SU-DHL-6 (cell line): ENCODE results near the gene FMNL1.

Experiments used
- H2AFZ ChIP-seq: fragments of 200-600 bp; sonication (generic); 2 replicates; pipeline ENCODE4 v1.6.1; 2014; ENCODE audit warnings: low read depth, mild to moderate bottlenecking, moderate library complexity, mixed read lengths, antibody characterized with exemption, low read length; ENCODE audit not compliant: severe bottlenecking
- H3F3A ChIP-seq: fragments of 200-600 bp; shearing (Covaris generic); 2 replicates; pipeline ENCODE4 v1.6.0; 2016; ENCODE audit warnings: antibody characterized with exemption, mild to moderate bottlenecking; ENCODE audit not compliant: insufficient read depth
- H3K27ac ChIP-seq: fragments of 200-600 bp; sonication (generic); 2 replicates; pipeline ENCODE4 v1.5.1; 2016; ENCODE audit warnings: low read depth, mild to moderate bottlenecking, low read length, moderate library complexity, mixed read lengths
- H3K27me3 ChIP-seq: fragments of 200-600 bp; sonication (generic), shearing (Covaris generic); 2 replicates; pipeline ENCODE4 v1.6.0; 2014; ENCODE audit warnings: mild to moderate bottlenecking, low read length
- H3K36me3 ChIP-seq: fragments of 200-600 bp; sonication (generic); 2 replicates; pipeline ENCODE4 v1.6.1; 2014; ENCODE audit warnings: mild to moderate bottlenecking, low read length, mixed read lengths
- H3K4me2 ChIP-seq: fragments of 300-600, 200-600 bp; shearing (Covaris generic), sonication (generic); 2 replicates; pipeline ENCODE4 v1.6.0; 2014; ENCODE audit warnings: low read length, low read depth, mild to moderate bottlenecking; ENCODE audit not compliant: poor library complexity, severe bottlenecking
- H3K4me3 ChIP-seq: fragments of 200-600 bp; sonication (generic); 2 replicates; pipeline ENCODE4 v1.5.1; 2014; ENCODE audit warnings: antibody characterized with exemption, low read length, mild to moderate bottlenecking, mixed read lengths; ENCODE audit not compliant: insufficient read depth, poor library complexity, severe bottlenecking
- H3K79me2 ChIP-seq: fragments of 200-600 bp; sonication (generic); 2 replicates; pipeline ENCODE4 v1.6.1; 2014; ENCODE audit warnings: mild to moderate bottlenecking, low read length, moderate library complexity; ENCODE audit not compliant: insufficient read depth
- H3K9ac ChIP-seq: fragments of 200-600 bp; sonication (generic); 2 replicates; pipeline ENCODE4 v1.7.0; 2014; ENCODE audit warnings: mild to moderate bottlenecking, low read length
- H3K9me2 ChIP-seq: fragments of 200-600 bp; sonication (generic); replicated peaks from 2 replicates; pipeline ENCODE4 v1.6.1; 2014; ENCODE audit warnings: low read length; ENCODE audit not compliant: insufficient read depth
- H3K9me3 ChIP-seq: fragments of 200-600 bp; sonication (generic); 2 replicates; pipeline ENCODE4 v1.6.1; 2014; ENCODE audit warnings: low read length, mixed read lengths; ENCODE audit not compliant: insufficient read depth
- H4K20me1 ChIP-seq: fragments of 200-600 bp; sonication (generic); 2 replicates; pipeline ENCODE4 v1.6.1; 2014; ENCODE audit warnings: low read depth, mild to moderate bottlenecking, antibody characterized with exemption, low read length, moderate library complexity, mixed read lengths
- CTCF ChIP-seq: fragments of 200-600 bp; sonication (generic); IDR thresholded peaks from one replicate; pipeline ENCODE4 v1.5.1; 2017; ENCODE audit warnings: antibody characterized with exemption, mild to moderate bottlenecking, low read length, moderate library complexity; ENCODE audit not compliant: insufficient read depth, poor library complexity, severe bottlenecking
- EZH2phosphoT487 ChIP-seq: fragments of 200-600 bp; sonication (generic), shearing (Covaris generic); conservative IDR thresholded peaks from 2 replicates; pipeline ENCODE4 v1.6.1; 2018; ENCODE audit warnings: mild to moderate bottlenecking, antibody characterized with exemption, low read length, moderate library complexity, mixed read lengths

FMNL1 gene

DNA sequence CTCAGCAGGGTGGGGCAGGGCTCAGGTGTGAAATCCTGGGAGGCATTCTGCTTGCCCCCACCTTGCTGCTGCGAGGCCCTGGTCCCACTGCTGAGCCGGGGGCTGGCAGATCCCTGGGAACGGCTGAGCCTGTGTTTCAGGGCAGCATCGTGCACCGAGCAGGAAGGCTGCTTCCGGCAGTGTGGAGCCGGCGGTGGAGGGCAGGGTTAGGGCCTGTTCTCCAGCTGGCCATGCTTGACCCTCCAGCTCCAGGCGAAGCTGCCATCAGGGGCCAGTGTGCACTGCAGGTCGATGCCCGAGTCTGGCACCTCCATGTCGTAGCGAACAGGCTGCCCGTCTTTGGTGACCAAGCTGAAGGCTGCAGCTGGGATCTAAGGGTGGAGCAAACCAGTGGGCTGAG, 42.7 kb downstream of the FMNL1 start:
- no peaks in the 10 kb centered on the region for H3K9me2 ChIP-seq
- H3F3A ChIP-seq = peaks cover 2% of the 10 kb centered on the region; the same call in 1 of the 2 replicates
- H3K9ac ChIP-seq = no peak overlapping the region
- no peak overlapping the region for H3K4me2 ChIP-seq
- H2AFZ ChIP-seq = no peak overlapping the region
- H3K4me3 ChIP-seq = no peak overlapping the region
- H3K27me3 ChIP-seq = no peaks in the 10 kb centered on the region
- H3K79me2 ChIP-seq = no peaks in the 10 kb centered on the region
- H3K9me3 ChIP-seq = no peaks in the 10 kb centered on the region
- no peak overlapping the region for H3K27ac ChIP-seq
- H3K36me3 ChIP-seq = no peaks in the 10 kb centered on the region
- TF ChIP-seq CTCF (no peak), EZH2phosphoT487 (no peak)
- H4K20me1 ChIP-seq = no peaks in the 10 kb centered on the region

GRCh38 chr17:45264988-45265387, 43.3 kb downstream of the FMNL1 start:
- Histone ChIP-seq H2AFZ (no peak overlapping the region), H3K9me3 (no peaks in the 10 kb centered on the region), H4K20me1 (no peaks in the 10 kb centered on the region), H3K27me3 (no peaks in the 10 kb centered on the region), H3F3A (peaks cover 2% of the 10 kb centered on the region; the same call in 1 of the 2 replicates), H3K36me3 (no peaks in the 10 kb centered on the region), H3K79me2 (no peaks in the 10 kb centered on the region), H3K4me3 (no peak overlapping the region), H3K9ac (no peak overlapping the region), H3K4me2 (no peak overlapping the region), H3K9me2 (no peaks in the 10 kb centered on the region), H3K27ac (no peak overlapping the region)
- TF ChIP-seq CTCF (no peak), EZH2phosphoT487 (no peak)

- no peaks in the 10 kb centered on the region for H3K9me2 ChIP-seq
- H3K36me3 ChIP-seq = no peaks in the 10 kb centered on the region
Observed at GRCh38 chr17:45265821-45266220, 44.1 kb downstream of the FMNL1 start.

More at GRCh38 chr17:45265821-45266220, 44.1 kb downstream of the FMNL1 start:
- H3K27ac ChIP-seq = no peak overlapping the region
- H3K79me2 ChIP-seq = no peaks in the 10 kb centered on the region
- no peaks in the 10 kb centered on the region for H4K20me1 ChIP-seq
- H3F3A ChIP-seq = peaks cover 2% of the 10 kb centered on the region; the same call in 1 of the 2 replicates
- H3K27me3 ChIP-seq = no peaks in the 10 kb centered on the region
- no peak overlapping the region for H3K4me3 ChIP-seq
- no peaks in the 10 kb centered on the region for H3K9me3 ChIP-seq
- H2AFZ ChIP-seq = no peak overlapping the region
- no peak overlapping the region for H3K4me2 ChIP-seq
- H3K9ac ChIP-seq = no peak overlapping the region
- TF ChIP-seq CTCF (no peak), EZH2phosphoT487 (no peak)
